Breast epithelium (tissue), 4 donors: ENCODE measurements around the gene CCM2L. TPM values are rescaled to one million over a fixed set of nuclear protein-coding genes. Genes with fewer than 3 reads are reported as not detected.
A peak's percentile ranks its signal among the peaks of the same experiment; 100 is the strongest.

Experiments used
- DNase-seq, 2 donors: peaks; one replicate each; pipeline ENCODE4 v3.0.0-alpha.2; 2019; ENCODE audit warnings: low spot score in 2 of 2
- H3K27ac ChIP-seq, 2 donors: fragments of 200-600 bp; sonication (generic) in 1 of 2; one replicate each; pipeline ENCODE4 v1.5.1; 2016 to 2019; ENCODE audit warnings: mild to moderate bottlenecking in 1 of 2
- H3K27me3 ChIP-seq, 2 donors: fragments of 200-600 bp; sonication (generic) in 1 of 2; one replicate each; pipeline versions ENCODE4 v1.5.1 to v1.6.0; 2017 to 2019; ENCODE audit warnings: control low read depth in 1 of 2, mild to moderate bottlenecking in 1 of 2
- H3K36me3 ChIP-seq: fragments of 200-600 bp; one replicate; pipeline ENCODE4 v1.5.1; 2019
- H3K4me1 ChIP-seq, 2 donors: fragments of 200-600 bp; sonication (generic); one replicate each; pipeline ENCODE4 v1.5.1; 2016 to 2019; ENCODE audit warnings: control low read depth in 1 of 2
- H3K4me3 ChIP-seq, 3 donors: fragments of 200-600 bp; sonication (generic); 1 replicate in 2 of 3; 2 replicates in 1 of 3; pipeline ENCODE4 v1.5.1; 2016 to 2019; ENCODE audit warnings: mild to moderate bottlenecking in 3 of 3, moderate library complexity in 2 of 3
- H3K9me3 ChIP-seq, 2 donors: fragments of 200-600 bp; sonication (generic) in 1 of 2; one replicate each; pipeline ENCODE4 v1.5.1; 2016 to 2019; ENCODE audit warnings: control low read depth in 1 of 2
- CTCF ChIP-seq, 3 donors: fragments of 450-650 bp; IDR thresholded peaks; one replicate each; pipeline ENCODE4 v1.5.1; 2016 to 2017; ENCODE audit warnings: antibody characterized with exemption in 3 of 3, mild to moderate bottlenecking in 3 of 3, moderate library complexity in 3 of 3
- POLR2A ChIP-seq: fragments of 450-650 bp; IDR thresholded peaks from one replicate; pipeline ENCODE4 v1.6.1; 2016; ENCODE audit warnings: antibody characterized with exemption, mild to moderate bottlenecking, moderate library complexity
- POLR2AphosphoS5 ChIP-seq, 3 donors: sonication (generic); formaldehyde crosslinking; IDR thresholded peaks; one replicate each; pipeline ENCODE4 v1.6.1; 2017; ENCODE audit warnings: antibody characterized with exemption in 3 of 3
- intact Hi-C: fragments of 100-400 bp; cut with DNase I; formaldehyde crosslinking; loops from one replicate; pipeline ENCODE4 v1.15.1; 2023; ENCODE audit warnings: low total_unique reads
- total RNA-seq, 3 donors: library from RNA; depleted of rRNA; stranded (reverse); fragments of >200 nt; gene quantifications; one replicate each; pipeline ENCODE4 v1.1.0, GENCODE V29; 2016

The CCM2L gene
- total RNA-seq, 3 donors from 2014 or later, result 2.8 to 9.2 (median 4.6) TPM

GRCh38 chr20:32019156-32019510, 8.9 kb downstream of the CCM2L start:
- TF ChIP-seq CTCF (IDR thresholded peaks at IDR 0.05), result no peak
- TF ChIP-seq POLR2AphosphoS5 (IDR thresholded peaks at IDR 0.05), result no peak
- TF ChIP-seq POLR2A, result no peak
- H3K4me3 ChIP-seq, result peak overlapping the region; percentile 25 to 84 (median 61)
- H3K9me3 ChIP-seq, result no peaks in the 10 kb centered on the region
- no peaks in the 10 kb centered on the region for H3K4me1 ChIP-seq
- no peaks in the 10 kb centered on the region for H3K36me3 ChIP-seq
- intact Hi-C loops, result no loop called here
- peaks cover 0 to 32% of the 10 kb centered on the region in 2 donors for H3K27me3 ChIP-seq
- no peak overlapping the region for H3K27ac ChIP-seq
- no peak for DNase-seq

GRCh38 chr20:32019563-32020463, 9.6 kb downstream of the CCM2L start:
- H3K27me3 ChIP-seq, result peaks cover 0 to 32% of the 10 kb centered on the region in 2 donors

DNA sequence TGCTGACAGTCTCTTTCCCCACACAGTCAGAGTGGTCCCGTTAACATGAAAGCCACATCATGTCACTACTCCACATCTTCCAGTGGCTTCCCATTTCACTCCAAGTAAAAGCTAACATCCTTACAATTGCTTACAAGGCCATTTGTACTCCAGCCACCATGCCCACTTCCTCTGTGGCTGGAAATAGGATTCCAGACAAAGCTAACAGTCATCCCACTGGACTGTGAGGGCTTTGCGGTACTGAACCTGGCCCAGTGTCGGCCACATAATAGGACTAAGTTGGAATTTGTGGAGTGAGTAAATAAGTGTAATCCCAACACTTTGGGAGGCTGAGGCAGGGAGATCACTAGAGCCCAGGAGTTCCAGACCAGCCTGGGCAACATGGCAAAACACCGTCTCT, 10.9 kb downstream of the CCM2L start:
- intact Hi-C loops, result no loop called here
- peaks cover 0 to 32% of the 10 kb centered on the region in 2 donors for H3K27me3 ChIP-seq

More at GRCh38 chr20:32019563-32020463, 9.6 kb downstream of the CCM2L start:
- H3K4me1 ChIP-seq, result no peaks in the 10 kb centered on the region
- H3K36me3 ChIP-seq, result no peaks in the 10 kb centered on the region
- no peak for DNase-seq
- H3K27ac ChIP-seq, result no peak overlapping the region
- no peak for TF ChIP-seq CTCF (IDR thresholded peaks at IDR 0.05)
- no peak for TF ChIP-seq POLR2AphosphoS5 (IDR thresholded peaks at IDR 0.05)
- no peak for TF ChIP-seq POLR2A
- H3K9me3 ChIP-seq, result no peaks in the 10 kb centered on the region
- peak overlapping the region; percentile 25 to 84 (median 61) for H3K4me3 ChIP-seq
- intact Hi-C loops, result no loop called here

DNA sequence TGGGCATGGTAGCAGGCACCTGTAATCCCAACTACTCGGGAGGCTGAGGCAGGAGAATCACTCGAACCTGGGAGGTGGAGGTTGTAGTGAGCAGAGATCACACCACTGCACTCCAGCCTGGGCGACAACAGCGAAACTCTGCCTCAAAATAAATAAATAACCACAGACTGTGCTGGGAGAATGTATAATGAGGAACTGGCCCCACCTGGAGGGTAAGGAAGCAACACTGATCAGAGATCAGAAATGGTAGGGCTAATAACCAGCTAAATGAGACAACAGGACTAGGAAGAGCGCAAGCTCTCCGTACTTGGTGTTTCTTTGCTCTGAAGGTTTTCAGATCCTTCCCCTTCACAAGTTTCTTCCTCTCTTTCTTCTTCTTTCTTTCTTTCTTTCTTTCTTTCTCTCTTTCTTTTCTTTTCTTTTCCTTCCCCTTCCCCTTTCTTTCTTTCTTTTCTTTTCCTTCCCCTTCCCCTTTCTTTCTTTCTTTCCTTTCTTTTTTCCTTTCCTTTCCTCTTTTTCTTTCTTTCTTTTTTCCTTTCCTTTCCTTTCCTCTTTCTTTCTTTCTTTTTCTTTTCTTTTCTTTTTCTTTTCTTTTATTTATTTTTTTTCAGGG, 14.6 kb downstream of the CCM2L start:
- intact Hi-C loops, result no loop called here
- Histone ChIP-seq H3K36me3 (no peaks in the 10 kb centered on the region), H3K4me1 (no peaks in the 10 kb centered on the region), H3K27ac (no peak overlapping the region), H3K4me3 (no peak overlapping the region), H3K9me3 (no peaks in the 10 kb centered on the region), H3K27me3 (peaks cover 0 to 21% of the 10 kb centered on the region in 2 donors)
- DNase-seq, result no peak
- TF ChIP-seq POLR2A, result no peak
- TF ChIP-seq POLR2AphosphoS5 (IDR thresholded peaks at IDR 0.05), result no peak
- TF ChIP-seq CTCF (IDR thresholded peaks at IDR 0.05), result no peak

More for the DNA sequence above, 10.9 kb downstream of the CCM2L start:
- H3K4me3 ChIP-seq, result no peak overlapping the region
- H3K9me3 ChIP-seq, result no peaks in the 10 kb centered on the region
- TF ChIP-seq CTCF (IDR thresholded peaks at IDR 0.05) (no peak), POLR2AphosphoS5 (IDR thresholded peaks at IDR 0.05) (no peak), POLR2A (no peak)
- no peak for DNase-seq
- H3K4me1 ChIP-seq, result no peaks in the 10 kb centered on the region
- H3K27ac ChIP-seq, result no peak overlapping the region
- H3K36me3 ChIP-seq, result no peaks in the 10 kb centered on the region

DNA sequence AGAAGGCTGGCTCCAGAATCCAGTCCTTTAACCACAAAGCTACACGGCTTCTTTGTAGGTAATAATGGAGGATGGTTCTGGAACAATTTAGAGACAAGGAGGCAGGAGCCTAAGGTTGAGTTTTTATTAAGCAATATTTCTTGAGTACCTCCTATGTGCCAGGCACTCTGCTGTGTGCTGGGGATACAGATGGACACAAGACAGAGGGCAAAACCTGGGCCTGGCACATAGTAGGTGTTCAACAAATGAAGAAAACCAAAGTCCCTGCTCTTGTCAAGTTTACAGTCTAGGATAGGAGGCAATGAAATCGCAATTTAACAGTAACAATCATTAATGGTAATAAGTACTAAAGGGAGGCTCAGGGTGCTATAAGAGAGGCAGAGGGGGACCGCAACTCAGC, 17.4 kb downstream of the CCM2L start:
- no peak overlapping the region for H3K27ac ChIP-seq
- no peaks in the 10 kb centered on the region for H3K4me1 ChIP-seq
- no peaks in the 10 kb centered on the region for H3K9me3 ChIP-seq
- TF ChIP-seq POLR2AphosphoS5 (IDR thresholded peaks at IDR 0.05), result no peak
- no peak for TF ChIP-seq CTCF (IDR thresholded peaks at IDR 0.05)
- TF ChIP-seq POLR2A, result no peak
- DNase-seq, result no peak
- no peak overlapping the region for H3K4me3 ChIP-seq
- H3K36me3 ChIP-seq, result no peaks in the 10 kb centered on the region
- intact Hi-C loops, result no loop called here
- peaks cover 0 to 9% of the 10 kb centered on the region in 2 donors for H3K27me3 ChIP-seq
